Testis (tissue), 2 donors: ENCODE measurements around the gene YTHDC1.

Experiments used
- CTCF ChIP-seq, 3 experiments: fragments of 450-650 bp in 2 of 3; fragments of 200-600 bp in 1 of 3; sonication (generic) in 1 of 3; IDR thresholded peaks; one replicate each; pipeline ENCODE4 v1.5.1; 2016 to 2019; ENCODE audit warnings: antibody characterized with exemption in 3 of 3, mild to moderate bottlenecking in 2 of 3, moderate library complexity in 1 of 3
- POLR2A ChIP-seq: fragments of 450-650 bp; IDR thresholded peaks from one replicate; pipeline ENCODE4 v1.6.1; 2017; ENCODE audit warnings: antibody characterized with exemption, mild to moderate bottlenecking, moderate library complexity

- no peak for TF ChIP-seq CTCF (IDR thresholded peaks at IDR 0.05)
- peak; percentile 95 for TF ChIP-seq POLR2A
Observed at GRCh38 chr4:68349649-68350360, at the start of gene YTHDC1.
